Activated CD4-positive, alpha-beta T cell treated with anti-CD3 and anti-CD28 coated beads, Interleukin-2, amount 50 U/mL, for 4 hours (primary cell): ENCODE data around the gene GFAP.
A peak's percentile ranks its signal among the peaks of the same experiment; 100 is the strongest.

Source experiments
- DNase-seq, 2 experiments: peaks; one replicate each; pipeline ENCODE4 v3.0.0-alpha.2; 2020

The GFAP gene

GRCh38 chr17:44912763-44913544 is 2.3 kb downstream of the GFAP start:
- no peak for DNase-seq

- peak; percentile 40 to 45 for DNase-seq
Observed at GRCh38 chr17:44911133-44912001, 3.9 kb downstream of the GFAP start.

- DNase-seq: no peak
Observed at GRCh38 chr17:44910231-44911106, 4.8 kb downstream of the GFAP start.

- no peak for DNase-seq
Observed at GRCh38 chr17:44909681-44910144, 5.6 kb downstream of the GFAP start.

GRCh38 chr17:44908761-44909326 is 6.5 kb downstream of the GFAP start:
- no peak for DNase-seq

GRCh38 chr17:44907729-44908470 is 7.4 kb downstream of the GFAP start:
- DNase-seq: no peak

GRCh38 chr17:44906763-44907728 is 8.3 kb downstream of the GFAP start:
- DNase-seq: no peak

- DNase-seq: no peak
Observed at GRCh38 chr17:44906010-44906646, 9.2 kb downstream of the GFAP start.

GRCh38 chr17:44905006-44906000 is 10.0 kb downstream of the GFAP start:
- no peak for DNase-seq

- no peak for DNase-seq
Observed at GRCh38 chr17:44904001-44904984, 11.0 kb downstream of the GFAP start.

GRCh38 chr17:44903012-44903685 is 12.2 kb downstream of the GFAP start:
- DNase-seq: no peak

- DNase-seq: no peak
Observed at GRCh38 chr17:44902135-44902760, 13.1 kb downstream of the GFAP start.

- no peak for DNase-seq
Observed at GRCh38 chr17:44901411-44901921, 13.8 kb downstream of the GFAP start.

GRCh38 chr17:44900894-44901293 is 14.4 kb downstream of the GFAP start:
- no peak for DNase-seq

- peak; percentile 90 for DNase-seq
Observed at GRCh38 chr17:44899074-44899782, 16.1 kb downstream of the GFAP start, which contains the start of gene EFTUD2. Gene EFTUD2 (minus strand): TSS chr17:44899445. CDS start chr17:44894521, 4,924 bp downstream.
